H1 (cell line): Measurements from ENCODE around the gene CAMK1G. TPM values are rescaled to one million over a fixed set of nuclear protein-coding genes. Genes with fewer than 3 reads are reported as not detected.

Experiments used
- CTCF ChIA-PET: fragments of 300-600 bp; sonication (Branson Sonifier 250); formaldehyde crosslinking; loops from one replicate; lab custom pipeline; 2021; ENCODE audit not compliant: partially characterized antibody; lab: Charles Lee
- POLR2A ChIA-PET: fragments of 300-600 bp; sonication (Branson Sonifier 250); formaldehyde crosslinking; loops from one replicate; lab custom pipeline; 2021; ENCODE audit warnings: inconsistent platforms; ENCODE audit not compliant: partially characterized antibody; lab: Charles Lee
- DNase-seq, 2 experiments: peaks; one replicate each; pipeline versions ENCODE4 v3.0.0 to v3.0.0-alpha.2; 2010 to 2022; ENCODE audit warnings: low spot score in 2 of 2, low read depth in 1 of 2, mixed read lengths in 1 of 2
- FAIRE-seq: peaks from 2 replicates; lab custom pipeline; 2011; peaks lifted over from hg19 to GRCh38; lab: Jason Lieb, UNC
- H2AFZ ChIP-seq: 2 replicates; pipeline ENCODE4 v1.8.1; 2012; ENCODE audit warnings: low read length, inconsistent platforms
- H2AK5ac ChIP-seq: 2 replicates; pipeline ENCODE4 v1.6.1; 2013; ENCODE audit warnings: low read depth, low read length
- H2BK120ac ChIP-seq: replicated peaks from 2 replicates; pipeline ENCODE3; 2013; ENCODE audit warnings: low read depth, low read length, inconsistent platforms
- H2BK12ac ChIP-seq: 2 replicates; pipeline ENCODE4 v1.6.1; 2013; ENCODE audit warnings: low read depth, low read length
- H2BK15ac ChIP-seq: 2 replicates; pipeline ENCODE4 v1.6.1; 2013; ENCODE audit warnings: low read length
- H2BK20ac ChIP-seq: 2 replicates; pipeline ENCODE4 v1.6.1; 2013; ENCODE audit warnings: low read length
- H2BK5ac ChIP-seq: 2 replicates; pipeline ENCODE4 v1.6.1; 2013; ENCODE audit warnings: low read depth, low read length
- H3K14ac ChIP-seq: 2 replicates; pipeline ENCODE4 v1.6.1; 2013; ENCODE audit warnings: inconsistent platforms; ENCODE audit not compliant: insufficient read length
- H3K18ac ChIP-seq: 2 replicates; pipeline ENCODE4 v1.6.1; 2013; ENCODE audit warnings: low read length; ENCODE audit errors: extremely low read depth
- H3K23ac ChIP-seq: 2 replicates; pipeline ENCODE4 v1.6.1; 2013; ENCODE audit warnings: inconsistent platforms; ENCODE audit not compliant: insufficient read length
- H3K23me2 ChIP-seq: 2 replicates; pipeline ENCODE4 v1.6.1; 2013; ENCODE audit warnings: low read depth, low read length
- H3K27ac ChIP-seq: 2 replicates; pipeline ENCODE4 v1.6.1; 2011; ENCODE audit warnings: low read depth, low read length, inconsistent platforms
- H3K27me3 ChIP-seq, 4 experiments: replicated peaks in 1 of 4; 1 replicate in 1 of 4; 2 replicates in 3 of 4; pipeline versions ENCODE4 v1.6.1 to v1.8.1; 2011 to 2013; ENCODE audit warnings: low read length in 3 of 4, mild to moderate bottlenecking in 3 of 4, inconsistent platforms in 2 of 4, mixed read lengths in 2 of 4, moderate library complexity in 1 of 4; ENCODE audit not compliant: control insufficient read depth in 3 of 4, insufficient read depth in 3 of 4; ENCODE audit errors: extremely low read depth in 1 of 4
- H3K36me3 ChIP-seq, 4 experiments: 2 replicates each; pipeline versions ENCODE4 v1.6.1 to v1.8.1; 2011 to 2013; ENCODE audit warnings: mild to moderate bottlenecking in 4 of 4, low read length in 3 of 4, moderate library complexity in 2 of 4, control low read depth in 1 of 4, inconsistent platforms in 1 of 4; ENCODE audit not compliant: insufficient read depth in 4 of 4, control insufficient read depth in 2 of 4
- H3K4ac ChIP-seq: replicated peaks from 2 replicates; pipeline ENCODE3; 2013; ENCODE audit warnings: low read length, low read depth, mixed read lengths, inconsistent platforms; ENCODE audit not compliant: insufficient read length
- H3K4me1 ChIP-seq, 4 experiments: replicated peaks in 1 of 4; 1 replicate in 1 of 4; 2 replicates in 3 of 4; pipeline versions ENCODE4 v1.6.1 to v1.8.1; 2011 to 2013; ENCODE audit warnings: low read length in 3 of 4, inconsistent platforms in 2 of 4, mixed read lengths in 1 of 4; ENCODE audit not compliant: insufficient read depth in 4 of 4, control insufficient read depth in 3 of 4
- H3K4me2 ChIP-seq, 2 experiments: 2 replicates each; pipeline versions ENCODE4 v1.6.1 to v1.8.1; 2011 to 2013; ENCODE audit warnings: low read depth in 2 of 2, low read length in 2 of 2, control low read depth in 1 of 2, inconsistent platforms in 1 of 2, mild to moderate bottlenecking in 1 of 2; ENCODE audit not compliant: insufficient read depth in 1 of 2
- H3K4me3 ChIP-seq, 4 experiments: fragments of 200-600, 300-600 bp in 1 of 4; sonication (generic), shearing (Covaris generic), sonication (Bioruptor Twin) in 1 of 4; 2 replicates each; pipeline versions ENCODE4 v1.5.1 to v1.8.1; 2011 to 2016; ENCODE audit warnings: low read length in 4 of 4, low read depth in 3 of 4, control low read depth in 2 of 4, inconsistent platforms in 2 of 4, mild to moderate bottlenecking in 2 of 4, mixed read lengths in 1 of 4, moderate library complexity in 1 of 4; ENCODE audit not compliant: insufficient read depth in 2 of 4; ENCODE audit errors: extremely low read depth in 1 of 4
- H3K56ac ChIP-seq: replicated peaks from 2 replicates; pipeline ENCODE3; 2013; ENCODE audit warnings: low read depth, mild to moderate bottlenecking, mixed read lengths, low read length, inconsistent platforms; ENCODE audit not compliant: insufficient read length
- H3K79me1 ChIP-seq: 2 replicates; pipeline ENCODE4 v1.6.1; 2013; ENCODE audit warnings: low read depth, low read length, control low read depth
- H3K79me2 ChIP-seq, 2 experiments: 2 replicates each; pipeline versions ENCODE4 v1.6.1 to v1.8.1; 2012 to 2013; ENCODE audit warnings: low read length in 2 of 2, mild to moderate bottlenecking in 2 of 2, inconsistent platforms in 1 of 2; ENCODE audit not compliant: insufficient read depth in 2 of 2, control insufficient read depth in 1 of 2
- H3K9ac ChIP-seq, 4 experiments: replicated peaks in 1 of 4; 1 replicate in 1 of 4; 2 replicates in 3 of 4; pipeline versions ENCODE4 v1.6.1 to v1.8.1; 2011 to 2013; ENCODE audit warnings: low read depth in 3 of 4, low read length in 3 of 4, control low read depth in 2 of 4, mild to moderate bottlenecking in 2 of 4, moderate library complexity in 2 of 4, inconsistent platforms in 1 of 4; ENCODE audit errors: extremely low read depth in 1 of 4
- H3K9me3 ChIP-seq, 2 experiments: 2 replicates each; pipeline versions ENCODE4 v1.6.1 to v1.8.1; 2012 to 2013; ENCODE audit warnings: mild to moderate bottlenecking in 2 of 2, moderate library complexity in 2 of 2, control low read depth in 1 of 2, inconsistent platforms in 1 of 2, low read depth in 1 of 2, low read length in 1 of 2, mixed read lengths in 1 of 2; ENCODE audit not compliant: insufficient read depth in 2 of 2
- H4K20me1 ChIP-seq, 2 experiments: replicated peaks in 1 of 2; 2 replicates each; pipeline versions ENCODE3 to v1.8.1; 2011 to 2013; ENCODE audit warnings: inconsistent platforms in 2 of 2, low read length in 2 of 2, mild to moderate bottlenecking in 1 of 2; ENCODE audit not compliant: insufficient read depth in 2 of 2, control insufficient read depth in 1 of 2
- H4K5ac ChIP-seq: 2 replicates; pipeline ENCODE4 v1.6.1; 2013; ENCODE audit warnings: low read length, low read depth, mixed read lengths, inconsistent platforms; ENCODE audit not compliant: insufficient read length
- H4K8ac ChIP-seq: 2 replicates; pipeline ENCODE4 v1.8.0; 2013; ENCODE audit warnings: mild to moderate bottlenecking, moderate library complexity, low read length, inconsistent platforms; ENCODE audit not compliant: insufficient read depth; ENCODE audit errors: extremely low read depth
- H4K91ac ChIP-seq: replicated peaks from 2 replicates; pipeline ENCODE3; 2013; ENCODE audit warnings: low read length, mixed read lengths, inconsistent platforms; ENCODE audit not compliant: insufficient read length
- ASH2L ChIP-seq: fragments of 200-600, 300-600 bp; sonication (generic); IDR thresholded peaks from one replicate; pipeline ENCODE4 v1.7.1; 2017; ENCODE audit warnings: low read length
- ATF3 ChIP-seq: IDR thresholded peaks from 2 replicates; pipeline ENCODE4 v1.6.1; 2011; ENCODE audit warnings: low read depth, mild to moderate bottlenecking, low read length; ENCODE audit not compliant: insufficient read depth
- BCL11A ChIP-seq, 2 experiments: IDR thresholded peaks; one replicate each; pipeline ENCODE4 v1.6.1; 2011; ENCODE audit warnings: low read depth in 2 of 2, low read length in 2 of 2, mild to moderate bottlenecking in 2 of 2
- CEBPB ChIP-seq: IDR thresholded peaks from 2 replicates; pipeline ENCODE4 v1.6.1; 2012; ENCODE audit warnings: low read depth, low read length
- CHD2 ChIP-seq: IDR thresholded peaks from 2 replicates; pipeline ENCODE4 v1.6.1; 2012; ENCODE audit warnings: low read length, improper control_type of control experiment
- CREB1 ChIP-seq: IDR thresholded peaks from 2 replicates; pipeline ENCODE4 v1.6.1; 2012; ENCODE audit warnings: inconsistent platforms
- GABPA ChIP-seq: IDR thresholded peaks from 2 replicates; pipeline ENCODE4 v1.6.1; 2011; ENCODE audit warnings: mild to moderate bottlenecking, low read length, moderate library complexity, borderline replicate concordance; ENCODE audit not compliant: insufficient read depth
- MAFK ChIP-seq: IDR thresholded peaks from 2 replicates; pipeline ENCODE4 v1.6.1; 2012; ENCODE audit warnings: low read depth, mild to moderate bottlenecking, improper control_type of control experiment, low read length
- POLR2A ChIP-seq, 2 experiments: IDR thresholded peaks; 1 replicate in 1 of 2; 2 replicates in 1 of 2; pipeline ENCODE4 v1.6.1; 2011; ENCODE audit warnings: low read depth in 2 of 2, low read length in 2 of 2, mild to moderate bottlenecking in 2 of 2; ENCODE audit errors: control extremely low read depth in 1 of 2
- POLR2AphosphoS5 ChIP-seq: IDR thresholded peaks from 2 replicates; pipeline ENCODE4 v1.6.1; 2011; ENCODE audit warnings: low read depth, low read length
- RNF2 ChIP-seq: fragments of 200-900, 300-1000 bp; sonication (generic); IDR thresholded peaks from 2 replicates; pipeline ENCODE4 v1.7.1; 2016; ENCODE audit warnings: borderline replicate concordance, low read depth, mild to moderate bottlenecking, antibody characterized with exemption, low read length; ENCODE audit not compliant: poor library complexity, severe bottlenecking; ENCODE audit errors: missing control alignments
- SRF ChIP-seq: IDR thresholded peaks from 2 replicates; pipeline ENCODE4 v1.6.1; 2011; ENCODE audit warnings: mild to moderate bottlenecking, low read depth, low read length, moderate library complexity
- YY1 ChIP-seq: IDR thresholded peaks from 2 replicates; pipeline ENCODE4 v1.6.1; 2011; ENCODE audit warnings: low read depth, mild to moderate bottlenecking, low read length
- WGBS, 2 experiments: shearing (Covaris generic) in 1 of 2; methylation state at CpG; one replicate each; pipeline versions ENCODE4 v1.1.6 to v1.1.7; 2013 to 2015; ENCODE audit warnings: low lambda C conversion rate in 2 of 2, mixed read lengths in 2 of 2, inconsistent platforms in 1 of 2, low coverage in 1 of 2, missing lambda C conversion rate in 1 of 2; ENCODE audit not compliant: insufficient replicate concordance in 2 of 2, insufficient coverage in 1 of 2, insufficient read length in 1 of 2; ENCODE audit errors: extremely low coverage in 1 of 2, missing lambda C conversion rate in 1 of 2; 5-methylcytosine and 5-hydroxymethylcytosine counted together
- polyA plus RNA-seq, 7 experiments: library from polyadenylated mRNA; depleted of rRNA in 3 of 7; stranded (reverse) in 5 of 7; unstranded in 2 of 7; fragments of >200 nt in 5 of 7; fragments of 200-250 nt in 2 of 7; gene quantifications; 1 replicate in 5 of 7; 2 replicates in 1 of 7; 4 replicates in 1 of 7; pipeline versions ENCODE4 v1.2.1 to v1.2.3, GENCODE V29; 2011 to 2013; ENCODE audit warnings: missing spikeins in 2 of 7, mixed read lengths in 2 of 7
- total RNA-seq: library from RNA; stranded (reverse); fragmentation: NEBNext Ultra II Directional; extraction: Animal tissue kit (Norgen Biotek cat#: 25700); gene quantifications from 2 replicates; pipeline ENCODE4 v1.2.1, GENCODE V29; 2021

Gene CAMK1G
- total and polyA plus RNA-seq, 2 of the 8 experiments (the other 6 are each of a cell fraction or from before 2014, with no cell fraction given), result 1.00 to 1.0 TPM

GRCh38 chr1:209607102-209607794, 23.7 kb downstream of the CAMK1G start:
- no peak for DNase-seq
- ChIA-PET CTCF (interaction anchor here (0.6 to 28.8 kb wide), 11 partner anchors 12 to 141 kb away, joined by 3 to 636 read pairs (median 6); partner anchors contain the start of gene CAMK1G), POLR2A (interaction anchor here (1.2 kb wide), 1 partner anchor 8 kb away, joined by 3 read pairs; no protein-coding TSS in a partner anchor)
- H4K91ac ChIP-seq, result no peak overlapping the region
- H3K9me3 ChIP-seq, result no peaks in the 10 kb centered on the region
- H3K23me2 ChIP-seq, result no peaks in the 10 kb centered on the region
- no peak overlapping the region for H2BK15ac ChIP-seq
- H3K18ac ChIP-seq, result no peak overlapping the region
- H2AK5ac ChIP-seq, result no peak overlapping the region
- H3K4ac ChIP-seq, result no peak overlapping the region
- H3K9ac ChIP-seq, result no peak overlapping the region
- WGBS, 2 experiments, result 100% methylated on average over 1 of the region's 1 CpG; no CpG with 5 or more reads in 1 of the 2 experiments
- no peak overlapping the region for H3K56ac ChIP-seq
- H4K8ac ChIP-seq, result no peak overlapping the region
- H2BK12ac ChIP-seq, result no peak overlapping the region
- no peak overlapping the region for H2BK120ac ChIP-seq
- no peak overlapping the region for H3K23ac ChIP-seq
- FAIRE-seq, result no peak
- H3K36me3 ChIP-seq, result no peaks in the 10 kb centered on the region
- no peak overlapping the region for H2AFZ ChIP-seq
- no peak overlapping the region for H2BK20ac ChIP-seq
- no peaks in the 10 kb centered on the region for H3K4me1 ChIP-seq
- H3K14ac ChIP-seq, result no peak overlapping the region
- no peak overlapping the region for H2BK5ac ChIP-seq
- no peak overlapping the region for H3K4me3 ChIP-seq
- no peaks in the 10 kb centered on the region for H3K79me2 ChIP-seq
- no peaks in the 10 kb centered on the region for H3K27me3 ChIP-seq
- H3K27ac ChIP-seq, result no peak overlapping the region
- no peaks in the 10 kb centered on the region for H4K20me1 ChIP-seq
- no peaks in the 10 kb centered on the region for H3K79me1 ChIP-seq
- H3K4me2 ChIP-seq, result no peak overlapping the region
- H4K5ac ChIP-seq, result no peak overlapping the region
- TF ChIP-seq CREB1 (no peak), CEBPB (no peak), MAFK (no peak), POLR2A (IDR thresholded peaks at IDR 0.05; ENCODE audit: control extremely low read depth in 1 of 2, low read depth in 2 of 2, low read length in 2 of 2) (no peak), ASH2L (no peak), SRF (no peak), BCL11A (IDR thresholded peaks at IDR 0.05; ENCODE audit: low read depth in 2 of 2, low read length in 2 of 2) (no peak), ATF3 (no peak), RNF2 (no peak), POLR2AphosphoS5 (no peak), GABPA (no peak), CHD2 (no peak), YY1 (no peak)
